ENCODE data around the gene TSC22D1. TPM values are rescaled to one million over a fixed set of nuclear protein-coding genes. Genes with fewer than 3 reads are reported as not detected.

The TSC22D1 gene
- total RNA-seq, 1 experiment from 2014 or later, result 72.5 TPM

DNA sequence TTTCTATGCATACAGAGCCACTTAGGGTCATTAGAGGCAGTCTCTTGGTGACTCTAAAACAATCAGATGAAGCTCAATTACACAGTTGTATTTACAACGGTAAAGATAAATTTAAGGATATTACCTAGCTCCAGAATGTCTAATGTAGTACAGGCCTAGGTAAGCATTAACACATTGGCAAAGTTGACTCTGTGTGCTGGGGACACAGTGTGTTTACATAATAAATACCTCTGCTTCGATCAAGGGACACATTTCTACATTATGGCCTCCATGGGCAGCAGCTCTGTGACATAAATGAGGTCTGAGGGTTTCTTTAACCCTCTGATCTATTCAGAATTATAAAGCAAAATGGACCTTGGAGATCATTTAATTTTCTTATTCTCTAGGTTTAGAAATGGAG lies 127.8 kb downstream of the TSC22D1 start:
- POLR2A ChIA-PET, result interaction anchor here (1.2 kb wide), 1 partner anchor 12 kb away, joined by 7 read pairs; no protein-coding TSS in a partner anchor
- no peaks in the 10 kb centered on the region for H3K27me3 Mint-ChIP-seq (ENCODE audit: low read depth)
- no peak for ATAC-seq
- no peak overlapping the region for H3K4me3 Mint-ChIP-seq
- no peaks in the 10 kb centered on the region for H3K9me3 Mint-ChIP-seq
- CTCF ChIA-PET, result interaction anchor here (0.6 kb wide), 1 partner anchor 316 kb away, joined by 3 read pairs; no protein-coding TSS in a partner anchor
- no peaks in the 10 kb centered on the region for H3K36me3 Mint-ChIP-seq
- H3K4me1 Mint-ChIP-seq, result peaks cover 10% of the 10 kb centered on the region
- DNase-seq (ENCODE audit: low spot score), result no peak
- H3K27ac Mint-ChIP-seq, result no peak overlapping the region
- TF ChIP-seq, protein P1, sequence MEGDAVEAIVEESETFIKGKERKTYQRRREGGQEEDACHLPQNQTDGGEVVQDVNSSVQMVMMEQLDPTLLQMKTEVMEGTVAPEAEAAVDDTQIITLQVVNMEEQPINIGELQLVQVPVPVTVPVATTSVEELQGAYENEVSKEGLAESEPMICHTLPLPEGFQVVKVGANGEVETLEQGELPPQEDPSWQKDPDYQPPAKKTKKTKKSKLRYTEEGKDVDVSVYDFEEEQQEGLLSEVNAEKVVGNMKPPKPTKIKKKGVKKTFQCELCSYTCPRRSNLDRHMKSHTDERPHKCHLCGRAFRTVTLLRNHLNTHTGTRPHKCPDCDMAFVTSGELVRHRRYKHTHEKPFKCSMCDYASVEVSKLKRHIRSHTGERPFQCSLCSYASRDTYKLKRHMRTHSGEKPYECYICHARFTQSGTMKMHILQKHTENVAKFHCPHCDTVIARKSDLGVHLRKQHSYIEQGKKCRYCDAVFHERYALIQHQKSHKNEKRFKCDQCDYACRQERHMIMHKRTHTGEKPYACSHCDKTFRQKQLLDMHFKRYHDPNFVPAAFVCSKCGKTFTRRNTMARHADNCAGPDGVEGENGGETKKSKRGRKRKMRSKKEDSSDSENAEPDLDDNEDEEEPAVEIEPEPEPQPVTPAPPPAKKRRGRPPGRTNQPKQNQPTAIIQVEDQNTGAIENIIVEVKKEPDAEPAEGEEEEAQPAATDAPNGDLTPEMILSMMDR (IDR thresholded peaks at IDR 0.05), result no peak
- TF ChIP-seq RELA (CRISPR knock-in tag; IDR thresholded peaks at IDR 0.05; ENCODE audit: borderline replicate concordance) (no peak), TCF7 (CRISPR knock-in tag; IDR thresholded peaks at IDR 0.05; ENCODE audit: low read depth) (no peak), JUN (CRISPR knock-in tag; IDR thresholded peaks at IDR 0.05) (no peak), SMAD4 (CRISPR knock-in tag; IDR thresholded peaks at IDR 0.05) (no peak), SMAD3 (CRISPR knock-in tag; IDR thresholded peaks at IDR 0.05; ENCODE audit: borderline replicate concordance) (no peak), ZNF416 (CRISPR knock-in tag; IDR thresholded peaks at IDR 0.05) (no peak), CREB1 (CRISPR knock-in tag; IDR thresholded peaks at IDR 0.05) (no peak), ESRRA (CRISPR knock-in tag; IDR thresholded peaks at IDR 0.05; ENCODE audit: borderline replicate concordance) (no peak), ZNF219 (CRISPR knock-in tag; IDR thresholded peaks at IDR 0.05; ENCODE audit: borderline replicate concordance) (no peak), JAZF1 (CRISPR knock-in tag; IDR thresholded peaks at IDR 0.05) (no peak), CBFB (CRISPR knock-in tag; IDR thresholded peaks at IDR 0.05; ENCODE audit: low read depth) (no peak), ETV6 (CRISPR knock-in tag; IDR thresholded peaks at IDR 0.05) (no peak), NFYB (CRISPR knock-in tag; conservative IDR thresholded peaks at IDR 0.05; ENCODE audit: low read depth) (no peak)
- TF ChIP-seq, protein P2, sequence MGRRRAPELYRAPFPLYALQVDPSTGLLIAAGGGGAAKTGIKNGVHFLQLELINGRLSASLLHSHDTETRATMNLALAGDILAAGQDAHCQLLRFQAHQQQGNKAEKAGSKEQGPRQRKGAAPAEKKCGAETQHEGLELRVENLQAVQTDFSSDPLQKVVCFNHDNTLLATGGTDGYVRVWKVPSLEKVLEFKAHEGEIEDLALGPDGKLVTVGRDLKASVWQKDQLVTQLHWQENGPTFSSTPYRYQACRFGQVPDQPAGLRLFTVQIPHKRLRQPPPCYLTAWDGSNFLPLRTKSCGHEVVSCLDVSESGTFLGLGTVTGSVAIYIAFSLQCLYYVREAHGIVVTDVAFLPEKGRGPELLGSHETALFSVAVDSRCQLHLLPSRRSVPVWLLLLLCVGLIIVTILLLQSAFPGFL (CRISPR knock-in tag; IDR thresholded peaks at IDR 0.05; ENCODE audit: borderline replicate concordance), result no peak
- TF ChIP-seq, protein P3, sequence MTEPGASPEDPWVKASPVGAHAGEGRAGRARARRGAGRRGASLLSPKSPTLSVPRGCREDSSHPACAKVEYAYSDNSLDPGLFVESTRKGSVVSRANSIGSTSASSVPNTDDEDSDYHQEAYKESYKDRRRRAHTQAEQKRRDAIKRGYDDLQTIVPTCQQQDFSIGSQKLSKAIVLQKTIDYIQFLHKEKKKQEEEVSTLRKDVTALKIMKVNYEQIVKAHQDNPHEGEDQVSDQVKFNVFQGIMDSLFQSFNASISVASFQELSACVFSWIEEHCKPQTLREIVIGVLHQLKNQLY (CRISPR knock-in tag; IDR thresholded peaks at IDR 0.05), result no peak
- TF ChIP-seq, protein P4, sequence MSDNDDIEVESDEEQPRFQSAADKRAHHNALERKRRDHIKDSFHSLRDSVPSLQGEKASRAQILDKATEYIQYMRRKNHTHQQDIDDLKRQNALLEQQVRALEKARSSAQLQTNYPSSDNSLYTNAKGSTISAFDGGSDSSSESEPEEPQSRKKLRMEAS (CRISPR knock-in tag; IDR thresholded peaks at IDR 0.05), result no peak
- TF ChIP-seq, protein P5, sequence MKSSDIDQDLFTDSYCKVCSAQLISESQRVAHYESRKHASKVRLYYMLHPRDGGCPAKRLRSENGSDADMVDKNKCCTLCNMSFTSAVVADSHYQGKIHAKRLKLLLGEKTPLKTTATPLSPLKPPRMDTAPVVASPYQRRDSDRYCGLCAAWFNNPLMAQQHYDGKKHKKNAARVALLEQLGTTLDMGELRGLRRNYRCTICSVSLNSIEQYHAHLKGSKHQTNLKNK (CRISPR knock-in tag; IDR thresholded peaks at IDR 0.05), result no peak
- TF ChIP-seq, protein P6, sequence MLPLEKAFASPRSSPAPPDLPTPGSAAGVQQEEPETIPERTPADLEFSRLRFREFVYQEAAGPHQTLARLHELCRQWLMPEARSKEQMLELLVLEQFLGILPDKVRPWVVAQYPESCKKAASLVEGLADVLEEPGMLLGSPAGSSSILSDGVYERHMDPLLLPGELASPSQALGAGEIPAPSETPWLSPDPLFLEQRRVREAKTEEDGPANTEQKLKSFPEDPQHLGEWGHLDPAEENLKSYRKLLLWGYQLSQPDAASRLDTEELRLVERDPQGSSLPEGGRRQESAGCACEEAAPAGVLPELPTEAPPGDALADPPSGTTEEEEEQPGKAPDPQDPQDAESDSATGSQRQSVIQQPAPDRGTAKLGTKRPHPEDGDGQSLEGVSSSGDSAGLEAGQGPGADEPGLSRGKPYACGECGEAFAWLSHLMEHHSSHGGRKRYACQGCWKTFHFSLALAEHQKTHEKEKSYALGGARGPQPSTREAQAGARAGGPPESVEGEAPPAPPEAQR (CRISPR knock-in tag; IDR thresholded peaks at IDR 0.05), result no peak

DNA sequence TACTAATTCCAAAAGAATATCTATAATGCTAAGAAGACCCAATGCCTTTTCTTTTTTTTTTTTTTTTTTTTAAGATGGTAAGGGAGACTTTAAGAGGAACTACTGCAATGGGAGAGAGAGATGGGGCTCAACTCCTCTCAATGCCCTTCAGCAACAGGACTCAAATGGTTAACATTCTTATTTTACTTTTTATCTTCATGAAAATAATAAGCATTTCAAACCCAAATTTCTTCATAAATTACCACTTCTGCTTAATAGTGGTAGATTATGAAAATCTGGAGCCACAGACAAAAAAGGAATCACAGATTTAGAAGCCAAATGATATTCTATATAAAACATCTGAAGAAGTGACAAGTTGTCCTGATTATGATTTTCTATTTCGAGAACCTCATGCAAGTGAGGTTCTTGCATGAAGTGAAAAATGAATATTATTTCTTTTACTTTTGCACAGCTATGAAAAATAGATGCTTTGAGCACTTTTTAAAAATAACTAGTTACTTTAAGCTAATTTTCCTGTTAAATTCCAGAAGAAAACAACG lies 128.3 kb downstream of the TSC22D1 start:
- H3K27ac Mint-ChIP-seq, result no peak overlapping the region
- H3K9me3 Mint-ChIP-seq, result no peaks in the 10 kb centered on the region
- ChIA-PET CTCF (no interaction called here), POLR2A (interaction anchor here (1.2 kb wide), 1 partner anchor 11 kb away, joined by 7 read pairs; no protein-coding TSS in a partner anchor)
- no peaks in the 10 kb centered on the region for H3K27me3 Mint-ChIP-seq (ENCODE audit: low read depth)
- no peaks in the 10 kb centered on the region for H3K36me3 Mint-ChIP-seq
- no peak for ATAC-seq
- DNase-seq (ENCODE audit: low spot score), result no peak
- H3K4me1 Mint-ChIP-seq, result peaks cover 10% of the 10 kb centered on the region
- no peak overlapping the region for H3K4me3 Mint-ChIP-seq
- TF ChIP-seq, protein P7, sequence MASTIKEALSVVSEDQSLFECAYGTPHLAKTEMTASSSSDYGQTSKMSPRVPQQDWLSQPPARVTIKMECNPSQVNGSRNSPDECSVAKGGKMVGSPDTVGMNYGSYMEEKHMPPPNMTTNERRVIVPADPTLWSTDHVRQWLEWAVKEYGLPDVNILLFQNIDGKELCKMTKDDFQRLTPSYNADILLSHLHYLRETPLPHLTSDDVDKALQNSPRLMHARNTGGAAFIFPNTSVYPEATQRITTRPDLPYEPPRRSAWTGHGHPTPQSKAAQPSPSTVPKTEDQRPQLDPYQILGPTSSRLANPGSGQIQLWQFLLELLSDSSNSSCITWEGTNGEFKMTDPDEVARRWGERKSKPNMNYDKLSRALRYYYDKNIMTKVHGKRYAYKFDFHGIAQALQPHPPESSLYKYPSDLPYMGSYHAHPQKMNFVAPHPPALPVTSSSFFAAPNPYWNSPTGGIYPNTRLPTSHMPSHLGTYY (CRISPR knock-in tag; IDR thresholded peaks at IDR 0.05), result no peak
- TF ChIP-seq FOXK1 (CRISPR knock-in tag; IDR thresholded peaks at IDR 0.05), result no peak
- no peak for TF ChIP-seq ETV6 (CRISPR knock-in tag; IDR thresholded peaks at IDR 0.05)
- no peak for TF ChIP-seq KAT7 (CRISPR knock-in tag; IDR thresholded peaks at IDR 0.05; ENCODE audit: borderline replicate concordance)
- TF ChIP-seq NR3C1 (CRISPR knock-in tag; conservative IDR thresholded peaks at IDR 0.05; ENCODE audit: low read depth), result no peak
- TF ChIP-seq NFYB (CRISPR knock-in tag; conservative IDR thresholded peaks at IDR 0.05; ENCODE audit: low read depth), result no peak
- TF ChIP-seq EMX1 (CRISPR knock-in tag; IDR thresholded peaks at IDR 0.05), result no peak
- TF ChIP-seq, protein P8, sequence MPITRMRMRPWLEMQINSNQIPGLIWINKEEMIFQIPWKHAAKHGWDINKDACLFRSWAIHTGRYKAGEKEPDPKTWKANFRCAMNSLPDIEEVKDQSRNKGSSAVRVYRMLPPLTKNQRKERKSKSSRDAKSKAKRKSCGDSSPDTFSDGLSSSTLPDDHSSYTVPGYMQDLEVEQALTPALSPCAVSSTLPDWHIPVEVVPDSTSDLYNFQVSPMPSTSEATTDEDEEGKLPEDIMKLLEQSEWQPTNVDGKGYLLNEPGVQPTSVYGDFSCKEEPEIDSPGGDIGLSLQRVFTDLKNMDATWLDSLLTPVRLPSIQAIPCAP (CRISPR knock-in tag; IDR thresholded peaks at IDR 0.05), result no peak
- TF ChIP-seq NFATC4 (CRISPR knock-in tag; IDR thresholded peaks at IDR 0.05), result no peak

All from WTC11 (cell line).